H1 (cell line): ENCODE data around the gene CLEC18B. TPM values are rescaled to one million over a fixed set of nuclear protein-coding genes. Genes with fewer than 3 reads are reported as not detected.

Experiments
- CHD1 ChIP-seq: IDR thresholded peaks from 2 replicates; pipeline ENCODE4 v1.6.1; 2012; ENCODE audit warnings: low read depth, low read length, improper control_type of control experiment
- CHD7 ChIP-seq: fragments of 300-600 bp; sonication (generic); IDR thresholded peaks from 2 replicates; pipeline ENCODE4 v1.7.1; 2012; ENCODE audit warnings: low read length, moderate library complexity, mild to moderate bottlenecking, inconsistent platforms; ENCODE audit not compliant: insufficient replicate concordance
- CTCF ChIP-seq, 3 experiments: IDR thresholded peaks; 1 replicate in 2 of 3; 2 replicates in 1 of 3; pipeline versions ENCODE4 v1.5.1 to v1.6.1; 2011; ENCODE audit warnings: low read length in 3 of 3, mild to moderate bottlenecking in 3 of 3, inconsistent platforms in 2 of 3, low read depth in 1 of 3, moderate library complexity in 1 of 3; ENCODE audit not compliant: insufficient read depth in 1 of 3; ENCODE audit errors: control extremely low read depth in 1 of 3
- JUN ChIP-seq: IDR thresholded peaks from 2 replicates; pipeline ENCODE4 v1.6.1; 2011; ENCODE audit warnings: low read depth, mild to moderate bottlenecking, improper control_type of control experiment, low read length
- NANOG ChIP-seq: IDR thresholded peaks from 2 replicates; pipeline ENCODE4 v1.6.1; 2011; ENCODE audit warnings: low read length, low read depth, mild to moderate bottlenecking, inconsistent platforms; ENCODE audit not compliant: insufficient read depth, poor library complexity, severe bottlenecking
- RNF2 ChIP-seq: fragments of 200-900, 300-1000 bp; sonication (generic); IDR thresholded peaks from 2 replicates; pipeline ENCODE4 v1.7.1; 2016; ENCODE audit warnings: borderline replicate concordance, low read depth, mild to moderate bottlenecking, antibody characterized with exemption, low read length; ENCODE audit not compliant: poor library complexity, severe bottlenecking; ENCODE audit errors: missing control alignments
- SP2 ChIP-seq: IDR thresholded peaks from 2 replicates; pipeline ENCODE4 v1.6.1; 2012; ENCODE audit warnings: mild to moderate bottlenecking, low read length, inconsistent platforms
- SP4 ChIP-seq: IDR thresholded peaks from 2 replicates; pipeline ENCODE4 v1.6.1; 2012; ENCODE audit warnings: low read length, inconsistent platforms
- TEAD4 ChIP-seq: IDR thresholded peaks from 2 replicates; pipeline ENCODE4 v1.6.1; 2012; ENCODE audit warnings: low read depth, low read length, inconsistent platforms, mixed read lengths
- polyA plus RNA-seq, 7 experiments: library from polyadenylated mRNA; depleted of rRNA in 3 of 7; stranded (reverse) in 5 of 7; unstranded in 2 of 7; fragments of >200 nt in 5 of 7; fragments of 200-250 nt in 2 of 7; gene quantifications; 1 replicate in 5 of 7; 2 replicates in 1 of 7; 4 replicates in 1 of 7; pipeline versions ENCODE4 v1.2.1 to v1.2.3, GENCODE V29; 2011 to 2013; ENCODE audit warnings: missing spikeins in 2 of 7, mixed read lengths in 2 of 7
- total RNA-seq: library from RNA; stranded (reverse); fragmentation: NEBNext Ultra II Directional; extraction: Animal tissue kit (Norgen Biotek cat#: 25700); gene quantifications from 2 replicates; pipeline ENCODE4 v1.2.1, GENCODE V29; 2021

CLEC18B gene
- total and polyA plus RNA-seq, 2 of the 8 experiments (the other 6 are each of a cell fraction or from before 2014, with no cell fraction given) = 0.11 TPM; not detected in 1

GRCh38 chr16:74463888-74464287 lies 42.6 kb upstream of the CLEC18B start (continued):
- TF ChIP-seq CHD7 (no peak), NANOG (no peak), CTCF (IDR thresholded peaks at IDR 0.05; ENCODE audit: control extremely low read depth in 1 of 3, insufficient read depth in 1 of 3, low read depth in 1 of 3, low read length in 3 of 3) (no peak), SP4 (no peak), CHD1 (no peak), JUN (no peak), RNF2 (no peak), TEAD4 (no peak), SP2 (no peak)
